GM10248 (cell line): ENCODE measurements around the gene ANKHD1.
"Not testable (repeated sequence)": the region's sequence is repeated elsewhere in the genome, so short reads cannot be mapped to it uniquely, and the experiment has no call there.

Experiments used
- CTCF ChIA-PET: fragments of 300-600 bp; sonication (Branson Sonifier 250); formaldehyde crosslinking; extraction: SDS; loops from one replicate; lab custom pipeline; 2021; ENCODE audit warnings: antibody characterized with exemption; lab: Yijun Ruan, JAX
- POLR2A ChIA-PET: fragments of 350-650 bp; sonication (Branson Sonifier 250); formaldehyde crosslinking; extraction: SDS; loops from one replicate; lab custom pipeline; 2020; ENCODE audit warnings: antibody characterized with exemption; lab: Yijun Ruan, JAX
- DNase-seq: peaks from one replicate; pipeline ENCODE4 v3.0.0; 2012; ENCODE audit errors: extremely low spot score
- TF ChIP-seq, protein P1 (sequence below): IDR thresholded peaks from 2 replicates; pipeline ENCODE4 v1.5.1; 2012; ENCODE audit warnings: mild to moderate bottlenecking, low read depth; ENCODE audit errors: extremely low read depth, missing control alignments, control extremely low read depth

The ANKHD1 gene

DNA sequence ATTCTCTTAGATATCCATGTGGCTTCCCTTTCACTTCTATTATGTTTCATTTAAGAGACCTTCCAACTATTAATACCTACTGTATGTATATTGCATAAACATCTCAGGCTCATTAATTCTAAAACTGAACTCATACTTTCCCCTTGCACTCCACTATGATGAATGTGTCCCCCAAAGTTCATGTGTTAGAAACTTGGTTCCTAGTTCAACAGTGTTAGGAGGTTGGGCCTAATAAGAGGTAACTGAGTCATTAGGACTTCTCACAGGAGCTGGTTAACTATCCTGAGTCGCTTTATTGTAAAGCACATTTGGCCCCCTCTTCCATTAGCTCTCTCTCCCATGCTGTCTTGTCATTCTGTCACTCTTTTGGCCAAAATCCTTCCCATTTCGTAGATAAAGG lies 22.0 kb downstream of the ANKHD1 start:
- CTCF ChIA-PET: interaction anchor here (1.0 to 1.7 kb wide), 3 partner anchors 9 to 211 kb away, joined by 3 to 8 read pairs (median 4); no protein-coding TSS in a partner anchor

DNA sequence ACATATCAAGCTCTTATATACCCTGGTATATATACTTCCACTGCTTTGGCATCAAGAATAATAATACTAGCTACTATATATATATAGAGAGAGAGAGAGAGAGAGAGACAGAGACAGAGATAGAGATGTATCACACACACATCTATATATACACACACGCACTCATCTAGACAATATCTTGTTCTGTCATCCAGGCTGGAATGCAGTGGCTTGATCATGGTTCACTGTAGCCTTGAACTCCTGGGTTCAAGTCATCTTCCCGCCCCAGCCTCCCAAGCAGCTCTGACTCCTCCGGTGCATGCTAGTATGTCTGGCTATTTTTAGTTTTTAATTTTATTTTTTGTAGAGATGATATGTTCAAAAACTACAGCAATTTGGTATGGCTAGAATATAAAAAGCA lies 22.5 kb downstream of the ANKHD1 start:
- ChIA-PET POLR2A (interaction anchor here (1.0 kb wide), 1 partner anchor 16 kb away, joined by 3 read pairs; no protein-coding TSS in a partner anchor), CTCF (interaction anchor here (1.0 to 1.7 kb wide), 4 partner anchors 10 to 215 kb away, joined by 3 to 8 read pairs (median 4); partner anchors contain the start of gene TMCO6)
- TF ChIP-seq, protein P1, sequence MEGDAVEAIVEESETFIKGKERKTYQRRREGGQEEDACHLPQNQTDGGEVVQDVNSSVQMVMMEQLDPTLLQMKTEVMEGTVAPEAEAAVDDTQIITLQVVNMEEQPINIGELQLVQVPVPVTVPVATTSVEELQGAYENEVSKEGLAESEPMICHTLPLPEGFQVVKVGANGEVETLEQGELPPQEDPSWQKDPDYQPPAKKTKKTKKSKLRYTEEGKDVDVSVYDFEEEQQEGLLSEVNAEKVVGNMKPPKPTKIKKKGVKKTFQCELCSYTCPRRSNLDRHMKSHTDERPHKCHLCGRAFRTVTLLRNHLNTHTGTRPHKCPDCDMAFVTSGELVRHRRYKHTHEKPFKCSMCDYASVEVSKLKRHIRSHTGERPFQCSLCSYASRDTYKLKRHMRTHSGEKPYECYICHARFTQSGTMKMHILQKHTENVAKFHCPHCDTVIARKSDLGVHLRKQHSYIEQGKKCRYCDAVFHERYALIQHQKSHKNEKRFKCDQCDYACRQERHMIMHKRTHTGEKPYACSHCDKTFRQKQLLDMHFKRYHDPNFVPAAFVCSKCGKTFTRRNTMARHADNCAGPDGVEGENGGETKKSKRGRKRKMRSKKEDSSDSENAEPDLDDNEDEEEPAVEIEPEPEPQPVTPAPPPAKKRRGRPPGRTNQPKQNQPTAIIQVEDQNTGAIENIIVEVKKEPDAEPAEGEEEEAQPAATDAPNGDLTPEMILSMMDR: no peak
- no peak for DNase-seq

More for the DNA sequence above, 22.0 kb downstream of the ANKHD1 start:
- POLR2A ChIA-PET: interaction anchor here (1.0 kb wide), 1 partner anchor 15 kb away, joined by 3 read pairs; no protein-coding TSS in a partner anchor
- TF ChIP-seq, protein P1: no peak
- no peak for DNase-seq

DNA sequence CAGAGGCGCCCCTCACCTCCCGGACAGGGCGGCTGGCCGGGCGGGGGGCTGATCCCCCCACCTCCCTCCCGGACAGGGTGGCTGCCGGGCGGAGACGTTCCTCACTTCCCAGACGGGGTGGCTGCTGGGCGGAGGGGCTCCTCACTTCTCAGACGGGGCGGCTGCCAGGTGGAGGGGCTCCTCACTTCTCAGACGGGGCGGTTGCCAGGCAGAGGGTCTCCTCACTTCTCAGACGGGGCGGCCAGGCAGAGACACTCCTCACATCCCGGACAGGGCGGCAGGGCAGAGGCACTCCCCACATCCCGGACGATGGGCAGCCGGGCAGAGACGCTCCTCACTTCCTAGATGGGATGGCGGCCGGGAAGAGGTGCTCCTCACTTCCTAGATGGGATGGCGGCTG lies 26.1 kb downstream of the ANKHD1 start:
- CTCF ChIA-PET, DNase-seq, POLR2A ChIA-PET: not testable (repeated sequence)

DNA sequence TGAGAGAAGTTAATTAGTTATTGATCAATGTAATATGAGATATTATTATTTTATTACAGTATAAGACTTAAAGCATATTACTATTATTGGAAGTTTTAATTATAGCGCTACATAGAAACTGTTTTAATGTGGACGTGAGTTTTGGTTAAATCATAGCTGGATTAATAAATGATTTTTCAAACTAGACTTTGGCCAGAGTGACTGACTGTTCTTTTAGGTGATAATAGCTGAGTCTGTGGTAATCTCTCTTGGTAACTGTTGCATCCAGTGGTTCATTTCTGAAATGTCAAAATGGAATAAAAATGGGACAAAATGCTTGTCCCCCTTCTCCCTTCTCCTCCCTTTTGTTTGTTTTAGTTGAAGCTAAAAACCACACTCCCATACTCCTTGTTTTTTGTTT lies 28.1 kb downstream of the ANKHD1 start:
- ChIA-PET POLR2A (interaction anchor here (0.7 to 0.8 kb wide), 2 partner anchors 27 to 1050 kb away, joined by 3 to 4 read pairs; no protein-coding TSS in a partner anchor), CTCF (interaction anchor here (0.9 to 1.6 kb wide), 5 partner anchors 10 to 160 kb away, joined by 3 to 6 read pairs (median 4); no protein-coding TSS in a partner anchor)
- TF ChIP-seq, protein P1: no peak
- DNase-seq: no peak

DNA sequence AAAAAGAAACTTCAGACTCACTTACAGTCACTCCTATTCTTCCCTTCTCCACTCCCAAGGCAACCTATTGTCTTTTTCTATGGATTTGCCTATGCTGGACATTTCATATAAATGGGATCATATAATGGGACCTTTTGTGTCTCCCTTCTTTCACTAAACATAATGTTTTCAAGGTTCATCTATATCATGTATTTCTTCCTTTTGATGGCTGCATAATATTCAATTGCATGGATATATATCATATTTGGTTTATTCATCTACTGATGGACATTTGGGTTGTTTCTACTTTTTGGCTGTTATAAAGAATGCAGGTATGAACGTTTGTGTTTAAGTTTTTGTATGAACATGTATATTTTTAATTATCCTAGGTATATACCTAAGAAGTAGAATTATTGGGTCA lies 30.6 kb downstream of the ANKHD1 start:
- TF ChIP-seq, protein P1: no peak
- POLR2A ChIA-PET: no interaction called here
- no peak for DNase-seq
- CTCF ChIA-PET: no interaction called here

DNA sequence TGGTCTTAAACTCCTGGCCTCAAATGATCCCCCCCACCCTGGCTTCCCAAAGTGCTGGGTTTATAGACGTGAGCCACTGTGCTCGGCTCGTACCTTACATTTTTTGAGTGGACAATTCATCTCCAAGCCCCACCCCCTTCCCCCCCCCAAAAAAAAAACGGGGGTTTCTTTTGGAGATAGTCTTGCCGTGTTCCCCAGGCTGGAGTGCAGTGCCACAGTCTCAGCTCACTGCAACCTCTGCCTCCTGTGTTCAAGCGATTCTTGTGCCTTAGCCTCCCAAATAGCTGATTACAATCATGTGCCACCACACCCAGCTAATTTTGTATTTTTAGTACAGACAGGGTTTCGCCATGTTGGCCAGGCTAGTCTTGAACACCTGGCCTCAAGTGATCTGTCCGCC lies 31.3 kb downstream of the ANKHD1 start:
- no peak for DNase-seq
- ChIA-PET CTCF (no interaction called here), POLR2A (no interaction called here)
- TF ChIP-seq, protein P1: no peak

DNA sequence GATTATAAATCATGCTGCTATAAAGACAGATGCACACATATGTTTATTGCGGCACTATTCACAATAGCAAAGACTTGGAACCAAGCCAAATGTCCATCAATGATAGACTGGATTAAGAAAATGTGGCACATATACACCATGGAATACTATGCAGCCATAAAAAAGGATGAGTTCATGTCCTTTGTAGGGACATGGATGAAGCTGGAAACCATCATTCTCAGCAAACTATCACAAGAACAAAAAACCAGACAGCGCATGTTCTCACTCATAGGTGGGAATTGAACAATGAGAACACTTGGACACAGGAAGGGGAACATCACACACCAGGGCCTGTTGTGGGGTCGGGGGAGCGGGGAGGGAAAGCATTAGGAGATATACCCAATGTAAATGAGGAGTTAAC lies 55.7 kb downstream of the ANKHD1 start:
- CTCF ChIA-PET, POLR2A ChIA-PET, DNase-seq: not testable (repeated sequence)
